ENCODE data around the gene RAB14. TPM values are rescaled to one million over a fixed set of nuclear protein-coding genes. Genes with fewer than 3 reads are reported as not detected.

RAB14 gene
- total and polyA plus RNA-seq, 7 experiments from 2014 or later = 30.5 to 66.5 (median 46.4) TPM

GRCh38 chr9:121216271-121216805 lies 14.7 kb upstream of the RAB14 start:
- H3K36me3 ChIP-seq (ENCODE audit: control insufficient read depth in 2 of 3, insufficient read depth in 3 of 3, low read length in 3 of 3) = no peaks in the 10 kb centered on the region
- intact Hi-C loops (cut with micrococcal nuclease) = no loop called here
- DNase-seq = no peak
- POLR2A ChIA-PET = no interaction called here
- H3K9me3 ChIP-seq (ENCODE audit: control insufficient read depth in 2 of 3, low read length in 3 of 3) = no peaks in the 10 kb centered on the region
- Mint-ChIP-seq H3K27ac (peak overlapping the region in 1 of 9 donors; percentile 22), H3K4me1 (peaks cover 0 to 18% (median 8%) of the 10 kb centered on the region in 7 donors), H3K9me3 (no peaks in the 10 kb centered on the region), H3K4me3 (no peak overlapping the region), H3K36me3 (peaks cover 0 to 12% (median 3%) of the 10 kb centered on the region in 5 donors), H3K27me3 (no peaks in the 10 kb centered on the region)
- H3K27me3 ChIP-seq (ENCODE audit: control insufficient read depth in 2 of 2, insufficient read depth in 2 of 2, low read length in 2 of 2) = no peaks in the 10 kb centered on the region
- ATAC-seq = no peak
- H3K27ac ChIP-seq (ENCODE audit: low read depth, low read length) = no peak overlapping the region
- no peaks in the 10 kb centered on the region for H3K4me1 ChIP-seq (ENCODE audit: control insufficient read depth in 2 of 2, insufficient read depth in 2 of 2, low read length in 2 of 2)
- CTCF ChIA-PET = interaction anchor here (0.8 kb wide), 1 partner anchor 61 kb away, joined by 5 read pairs; no protein-coding TSS in a partner anchor
- H3K4me3 ChIP-seq (ENCODE audit: low read length) = no peak overlapping the region

- H3K4me3 ChIP-seq (ENCODE audit: low read length) = no peak overlapping the region
- Mint-ChIP-seq H3K9me3 (no peaks in the 10 kb centered on the region), H3K4me3 (no peak overlapping the region), H3K36me3 (peaks cover 0 to 11% (median 3%) of the 10 kb centered on the region in 5 donors), H3K27ac (peak overlapping the region in 2 of 9 donors; percentile 57 to 75), H3K4me1 (peaks cover 0 to 18% (median 8%) of the 10 kb centered on the region in 7 donors), H3K27me3 (no peaks in the 10 kb centered on the region)
- no peaks in the 10 kb centered on the region for H3K9me3 ChIP-seq (ENCODE audit: control insufficient read depth in 2 of 3, low read length in 3 of 3)
- DNase-seq = no peak
- no peaks in the 10 kb centered on the region for H3K27me3 ChIP-seq (ENCODE audit: control insufficient read depth in 2 of 2, insufficient read depth in 2 of 2, low read length in 2 of 2)
- H3K4me1 ChIP-seq (ENCODE audit: control insufficient read depth in 2 of 2, insufficient read depth in 2 of 2, low read length in 2 of 2) = no peaks in the 10 kb centered on the region
- no peak overlapping the region for H3K27ac ChIP-seq (ENCODE audit: low read depth, low read length)
- no peak for ATAC-seq
- no peaks in the 10 kb centered on the region for H3K36me3 ChIP-seq (ENCODE audit: control insufficient read depth in 2 of 3, insufficient read depth in 3 of 3, low read length in 3 of 3)
- intact Hi-C loops (cut with micrococcal nuclease) = loop anchor here in 1 of 2 donors (5.0 kb wide), 1 partner anchor 63 kb away; no protein-coding TSS in a partner anchor
- ChIA-PET POLR2A (interaction anchor here (1.1 to 4.1 kb wide), 2 partner anchors 13 to 478 kb away, joined by 5 to 20 read pairs; partner anchors contain the start of gene RAB14), CTCF (interaction anchor here (0.7 to 2.1 kb wide), 9 partner anchors 12 to 185 kb away, joined by 3 to 10 read pairs (median 4); partner anchors contain the start of gene RAB14)
These were observed 12.3 kb upstream of the RAB14 start for GRCh38 chr9:121214005-121214404.

- ATAC-seq (peak; percentile 87), DNase-seq (peak; percentile 19 to 69 (median 51))
- Mint-ChIP-seq H3K9me3 (no peaks in the 10 kb centered on the region), H3K27me3 (no peaks in the 10 kb centered on the region), H3K4me3 (no peak overlapping the region), H3K4me1 (peaks cover 0 to 20% (median 11%) of the 10 kb centered on the region in 7 donors), H3K27ac (peak overlapping the region in 4 of 9 donors; percentile 7 to 49 (median 19)), H3K36me3 (peaks cover 0 to 11% (median 3%) of the 10 kb centered on the region in 5 donors)
- Histone ChIP-seq H3K4me1 (ENCODE audit: control insufficient read depth in 2 of 2, insufficient read depth in 2 of 2, low read length in 2 of 2) (no peaks in the 10 kb centered on the region), H3K9me3 (ENCODE audit: control insufficient read depth in 2 of 3, low read length in 3 of 3) (no peaks in the 10 kb centered on the region), H3K36me3 (ENCODE audit: control insufficient read depth in 2 of 3, insufficient read depth in 3 of 3, low read length in 3 of 3) (no peaks in the 10 kb centered on the region), H3K27me3 (ENCODE audit: control insufficient read depth in 2 of 2, insufficient read depth in 2 of 2, low read length in 2 of 2) (no peaks in the 10 kb centered on the region), H3K4me3 (ENCODE audit: low read length) (no peak overlapping the region), H3K27ac (ENCODE audit: low read depth, low read length) (no peak overlapping the region)
- intact Hi-C loops (cut with micrococcal nuclease) = loop anchor here (1.0 to 5.0 kb wide), 5 partner anchors 64 to 456 kb away; no protein-coding TSS in a partner anchor
- POLR2A ChIA-PET = interaction anchor here (1.1 to 4.1 kb wide), 2 partner anchors 12 to 477 kb away, joined by 5 to 20 read pairs; partner anchors contain the start of gene RAB14
- CTCF ChIA-PET = interaction anchor here (0.7 to 2.1 kb wide), 9 partner anchors 11 to 186 kb away, joined by 3 to 10 read pairs (median 4); partner anchors contain the start of gene RAB14
These were observed 11.6 kb upstream of the RAB14 start for GRCh38 chr9:121213136-121213806.

- ATAC-seq = no peak
- peaks cover 6 to 32% (median 25%) of the 10 kb centered on the region in 7 donors for H3K4me1 Mint-ChIP-seq
- POLR2A ChIA-PET = interaction anchor here (4.1 kb wide), 1 partner anchor 9 kb away, joined by 20 read pairs; the partner anchor contains the start of gene RAB14
These were observed 8.9 kb upstream of the RAB14 start for GRCh38 chr9:121210536-121210935.

GRCh38 chr9:121207371-121207940 lies 5.8 kb upstream of the RAB14 start:
- H3K4me1 Mint-ChIP-seq = peaks cover 7 to 31% (median 25%) of the 10 kb centered on the region in 7 donors
- intact Hi-C loops (cut with micrococcal nuclease) = no loop called here
- Histone ChIP-seq H3K9me3 (ENCODE audit: control insufficient read depth in 2 of 3, low read length in 3 of 3) (no peaks in the 10 kb centered on the region), H3K4me1 (ENCODE audit: control insufficient read depth in 2 of 2, insufficient read depth in 2 of 2, low read length in 2 of 2) (peaks cover 0 to 11% of the 10 kb centered on the region in 2 donors), H3K27me3 (ENCODE audit: control insufficient read depth in 2 of 2, insufficient read depth in 2 of 2, low read length in 2 of 2) (no peaks in the 10 kb centered on the region), H3K36me3 (ENCODE audit: control insufficient read depth in 2 of 3, insufficient read depth in 3 of 3, low read length in 3 of 3) (no peaks in the 10 kb centered on the region), H3K4me3 (ENCODE audit: low read length) (no peak overlapping the region), H3K27ac (ENCODE audit: low read depth, low read length) (no peak overlapping the region)
- ChIA-PET CTCF (interaction anchor here (0.6 to 0.9 kb wide), 2 partner anchors 8 to 800 kb away, joined by 3 read pairs; no protein-coding TSS in a partner anchor), POLR2A (no interaction called here)
- DNase-seq (no peak), ATAC-seq (peak; percentile 57)
- peak overlapping the region in 5 of 10 donors; percentile 16 to 71 (median 43) for H3K4me3 Mint-ChIP-seq
- H3K9me3 Mint-ChIP-seq = peaks cover 0 to 4% (median 0%) of the 10 kb centered on the region in 11 donors
- peak overlapping the region in 8 of 9 donors; percentile 21 to 84 (median 60) for H3K27ac Mint-ChIP-seq
- H3K36me3 Mint-ChIP-seq = peaks cover 0 to 8% (median 0%) of the 10 kb centered on the region in 5 donors
- no peaks in the 10 kb centered on the region for H3K27me3 Mint-ChIP-seq

More at GRCh38 chr9:121210536-121210935, 8.9 kb upstream of the RAB14 start:
- Histone ChIP-seq H3K27ac (ENCODE audit: low read depth, low read length) (no peak overlapping the region), H3K4me1 (ENCODE audit: control insufficient read depth in 2 of 2, insufficient read depth in 2 of 2, low read length in 2 of 2) (peaks cover 0 to 10% of the 10 kb centered on the region in 2 donors), H3K27me3 (ENCODE audit: control insufficient read depth in 2 of 2, insufficient read depth in 2 of 2, low read length in 2 of 2) (no peaks in the 10 kb centered on the region), H3K9me3 (ENCODE audit: control insufficient read depth in 2 of 3, low read length in 3 of 3) (no peaks in the 10 kb centered on the region), H3K4me3 (ENCODE audit: low read length) (no peak overlapping the region), H3K36me3 (ENCODE audit: control insufficient read depth in 2 of 3, insufficient read depth in 3 of 3, low read length in 3 of 3) (no peaks in the 10 kb centered on the region)
- no peaks in the 10 kb centered on the region for H3K27me3 Mint-ChIP-seq
- DNase-seq = no peak
- H3K27ac Mint-ChIP-seq = no peak overlapping the region
- intact Hi-C loops (cut with micrococcal nuclease) = loop anchor here in 1 of 2 donors (5.0 kb wide), 1 partner anchor 67 kb away; no protein-coding TSS in a partner anchor
- H3K36me3 Mint-ChIP-seq = peaks cover 0 to 3% (median 0%) of the 10 kb centered on the region in 5 donors
- CTCF ChIA-PET = no interaction called here
- peaks cover 0 to 4% (median 0%) of the 10 kb centered on the region in 11 donors for H3K9me3 Mint-ChIP-seq
- H3K4me3 Mint-ChIP-seq = no peak overlapping the region

Data from naive thymus-derived CD4-positive, alpha-beta T cell (primary cell).